Mesendoderm (in vitro differentiated cells): ENCODE data around the gene SEL1L.
"Not testable (repeated sequence)": the region's sequence is repeated elsewhere in the genome, so short reads cannot be mapped to it uniquely, and the experiment has no call there.

ENCODE experiments used
- DNase-seq: peaks from one replicate; pipeline ENCODE4 v3.0.0; 2013
- H2AK5ac ChIP-seq: 2 replicates; pipeline ENCODE4 v1.6.1; 2013; ENCODE audit warnings: low read length, inconsistent platforms
- H2BK120ac ChIP-seq: 2 replicates; pipeline ENCODE4 v1.6.1; 2013; ENCODE audit warnings: low read depth, mild to moderate bottlenecking, low read length, moderate library complexity, mixed read lengths
- H2BK15ac ChIP-seq: replicated peaks from 2 replicates; pipeline ENCODE4 v1.6.1; 2013; ENCODE audit warnings: low read depth, mild to moderate bottlenecking, moderate library complexity
- H2BK5ac ChIP-seq: 2 replicates; pipeline ENCODE4 v1.6.1; 2013; ENCODE audit warnings: low read length, inconsistent platforms
- H3K18ac ChIP-seq: 2 replicates; pipeline ENCODE4 v1.6.1; 2013; ENCODE audit warnings: mild to moderate bottlenecking, low read length, mixed read lengths
- H3K23ac ChIP-seq: one replicate; pipeline ENCODE4 v1.6.1; 2013; ENCODE audit warnings: low read length
- H3K27ac ChIP-seq: 2 replicates; pipeline ENCODE4 v1.5.1; 2013; ENCODE audit warnings: low read depth, mild to moderate bottlenecking, inconsistent platforms, low read length, moderate library complexity
- H3K27me3 ChIP-seq: 2 replicates; pipeline ENCODE4 v1.6.1; 2013; ENCODE audit warnings: low read length, control low read depth, mild to moderate bottlenecking, inconsistent platforms; ENCODE audit not compliant: insufficient read depth, poor library complexity
- H3K36me3 ChIP-seq: 2 replicates; pipeline ENCODE4 v1.6.1; 2013; ENCODE audit warnings: low read length, inconsistent platforms; ENCODE audit not compliant: control insufficient read depth, insufficient read depth
- H3K4ac ChIP-seq: one replicate; pipeline ENCODE4 v1.6.1; 2013; ENCODE audit warnings: low read depth, mild to moderate bottlenecking, low read length, moderate library complexity
- H3K4me1 ChIP-seq: 2 replicates; pipeline ENCODE4 v1.6.1; 2013; ENCODE audit warnings: low read depth, low read length, inconsistent platforms; ENCODE audit not compliant: control insufficient read depth
- H3K4me2 ChIP-seq: 2 replicates; pipeline ENCODE4 v1.6.1; 2013; ENCODE audit warnings: low read length
- H3K4me3 ChIP-seq: 2 replicates; pipeline ENCODE4 v1.5.1; 2013; ENCODE audit warnings: mild to moderate bottlenecking, low read length
- H3K56ac ChIP-seq: one replicate; pipeline ENCODE4 v1.6.1; 2013; ENCODE audit warnings: low read length
- H3K79me1 ChIP-seq: 2 replicates; pipeline ENCODE4 v1.6.1; 2013; ENCODE audit warnings: low read length, inconsistent platforms
- H3K79me2 ChIP-seq: 2 replicates; pipeline ENCODE4 v1.6.1; 2013; ENCODE audit warnings: mild to moderate bottlenecking, low read length; ENCODE audit not compliant: control insufficient read depth, insufficient read depth
- H3K9ac ChIP-seq: 2 replicates; pipeline ENCODE4 v1.6.1; 2013; ENCODE audit warnings: low read length, inconsistent platforms
- H4K5ac ChIP-seq: one replicate; pipeline ENCODE4 v1.6.1; 2013; ENCODE audit warnings: low read length
- H4K8ac ChIP-seq: one replicate; pipeline ENCODE4 v1.6.1; 2013; ENCODE audit warnings: low read depth, mild to moderate bottlenecking, control low read depth, low read length, moderate library complexity
- WGBS: extraction: QIAGEN DNeasy Blood & Tissue Kit; methylation state at CpG from one replicate; pipeline ENCODE4 v1.1.7; 2013; ENCODE audit warnings: low lambda C conversion rate, missing lambda C conversion rate; ENCODE audit not compliant: insufficient coverage; ENCODE audit errors: extremely low coverage; 5-methylcytosine and 5-hydroxymethylcytosine counted together

Gene SEL1L

DNA sequence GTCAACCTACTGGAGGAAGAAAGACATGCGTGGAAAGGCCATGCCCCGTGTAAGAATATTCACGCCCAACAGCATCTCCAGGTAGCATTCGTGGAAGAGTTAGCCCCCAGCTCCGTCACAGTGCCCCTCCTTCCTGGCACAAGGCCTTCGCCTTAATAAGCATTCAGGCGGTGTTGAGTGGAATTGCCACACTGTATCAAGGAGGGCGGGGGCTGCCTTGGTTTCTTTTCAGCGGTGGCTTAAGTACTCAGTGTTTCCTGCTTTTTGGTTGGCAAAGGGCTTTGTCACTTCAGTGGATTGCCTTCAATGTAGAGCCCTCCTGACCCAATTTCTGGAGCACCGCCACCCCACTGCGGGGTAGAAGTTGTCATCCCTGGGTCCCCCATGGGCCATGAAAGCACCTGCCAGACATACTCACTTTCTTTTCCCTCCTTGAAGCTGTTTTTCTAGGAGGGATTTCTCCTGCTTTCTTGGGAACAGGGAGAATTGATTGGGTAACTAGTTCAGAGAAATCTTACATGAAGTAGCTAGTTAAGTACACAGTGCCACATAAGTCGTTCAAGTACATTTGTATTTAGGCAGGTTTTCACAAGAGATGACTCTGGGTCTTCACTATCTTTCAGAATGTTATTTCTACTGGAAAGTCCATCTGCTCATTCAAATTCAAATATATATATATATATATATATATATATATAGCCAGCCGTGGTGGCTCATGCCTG is 68.0 kb downstream of the SEL1L start:
- Histone ChIP-seq H3K4me3 (no peak overlapping the region), H3K9ac (no peak overlapping the region), H3K4ac (no peak overlapping the region), H3K79me2 (no peaks in the 10 kb centered on the region), H3K27me3 (no peaks in the 10 kb centered on the region), H3K18ac (no peak overlapping the region), H3K4me2 (no peak overlapping the region), H2BK15ac (no peak overlapping the region), H3K23ac (no peak overlapping the region), H3K79me1 (no peaks in the 10 kb centered on the region), H3K56ac (no peak overlapping the region), H4K8ac (no peak overlapping the region), H3K4me1 (no peaks in the 10 kb centered on the region), H4K5ac (no peak overlapping the region), H2AK5ac (peak overlapping the region; percentile 45), H3K36me3 (no peaks in the 10 kb centered on the region), H3K27ac (no peak overlapping the region), H2BK5ac (no peak overlapping the region), H2BK120ac (no peak overlapping the region)
- no CpG with 5 or more reads among the region's 13 CpGs for WGBS
- no peak for DNase-seq

DNA sequence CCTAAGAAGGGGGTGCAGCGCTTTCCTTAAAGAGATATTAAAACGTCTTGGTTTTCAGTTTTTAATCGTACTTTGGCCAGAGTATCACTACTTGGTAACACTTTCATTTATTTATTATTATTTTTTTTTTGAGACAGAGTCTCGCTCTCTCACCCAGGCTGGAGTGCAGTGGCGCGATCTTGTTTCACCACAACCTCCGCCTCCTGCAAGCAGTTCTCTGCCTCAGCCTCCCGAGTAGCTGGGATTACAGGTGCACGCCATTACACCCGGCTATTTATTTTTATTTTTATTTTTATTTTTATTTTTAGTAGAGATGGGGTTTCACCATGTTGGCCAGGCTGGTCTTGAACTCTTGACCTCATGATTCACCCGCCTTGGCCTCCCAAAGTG is 68.7 kb downstream of the SEL1L start:
- not testable (repeated sequence) for H3K4me2 ChIP-seq, H3K4me3 ChIP-seq, H2BK5ac ChIP-seq, H2BK120ac ChIP-seq, H3K4ac ChIP-seq, H3K4me1 ChIP-seq, DNase-seq, H3K27ac ChIP-seq, H3K79me1 ChIP-seq, H3K23ac ChIP-seq, H3K18ac ChIP-seq, H3K36me3 ChIP-seq, H2AK5ac ChIP-seq, H4K8ac ChIP-seq, H3K9ac ChIP-seq, H3K27me3 ChIP-seq, H3K79me2 ChIP-seq
- no CpG with 5 or more reads among the region's 11 CpGs for WGBS
- Histone ChIP-seq H3K56ac (peak overlapping the region; percentile 94), H4K5ac (peak overlapping the region; percentile 68), H2BK15ac (peak overlapping the region; percentile 97)

DNA sequence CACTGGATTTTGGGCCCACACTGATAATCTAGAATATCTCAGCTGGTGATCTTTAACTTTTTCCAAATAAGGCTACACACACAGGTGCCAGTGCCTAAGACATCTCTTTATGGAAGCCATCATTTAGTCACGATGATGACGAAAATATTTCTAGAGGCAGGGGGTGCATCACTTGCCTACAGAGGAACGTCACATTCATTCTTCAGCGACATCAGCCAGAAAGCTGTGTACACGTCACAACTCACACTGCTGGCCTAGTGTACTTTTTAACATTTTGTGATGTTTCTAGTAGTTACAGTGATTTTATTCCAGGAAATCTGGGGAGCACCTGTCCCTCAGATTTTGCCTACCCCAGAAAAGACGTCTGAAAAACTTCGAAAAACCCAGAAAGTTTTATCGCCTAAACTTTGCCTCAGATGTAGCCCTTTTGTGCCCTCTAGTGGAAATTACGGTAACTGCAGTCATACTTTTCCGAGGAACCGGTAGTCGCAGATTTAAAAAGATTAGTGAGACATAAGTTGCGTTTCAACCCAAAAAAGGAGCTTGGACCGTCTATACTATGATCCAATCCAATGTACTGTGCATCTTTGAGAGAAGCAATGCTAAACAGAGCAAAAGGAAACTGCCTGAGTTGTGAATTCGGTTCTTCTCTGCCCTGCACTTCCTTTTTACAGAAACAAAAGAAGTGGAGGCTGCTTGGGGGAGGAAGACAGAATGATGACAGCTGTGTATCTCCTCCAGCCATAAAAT is 69.2 kb downstream of the SEL1L start:
- H3K23ac ChIP-seq = no peak overlapping the region
- DNase-seq = peak; percentile 69

DNA sequence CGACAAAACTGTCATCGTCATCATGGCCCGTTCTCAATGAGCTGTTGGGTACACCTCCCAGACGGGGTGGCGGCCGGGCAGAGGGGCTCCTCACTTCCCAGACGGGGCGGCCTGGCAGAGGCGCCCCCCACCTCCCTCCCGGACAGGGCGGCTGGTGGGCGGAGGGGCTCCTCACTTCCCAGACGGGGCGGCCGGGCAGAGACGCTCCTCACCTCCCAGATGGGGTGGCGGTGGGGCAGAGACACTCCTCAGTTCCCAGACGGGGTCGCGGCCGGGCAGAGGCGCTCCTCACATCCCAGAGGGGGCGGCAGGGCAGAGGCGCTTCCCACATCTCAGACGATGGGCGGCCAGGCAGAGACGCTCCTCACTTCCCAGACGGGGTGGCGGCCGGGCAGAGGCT is 71.3 kb downstream of the SEL1L start:
- H3K27me3 ChIP-seq, H3K79me1 ChIP-seq, H3K4ac ChIP-seq, H3K4me2 ChIP-seq, H3K9ac ChIP-seq, H3K36me3 ChIP-seq, H4K8ac ChIP-seq, H2BK15ac ChIP-seq, H3K23ac ChIP-seq, H3K18ac ChIP-seq, H4K5ac ChIP-seq, H2BK5ac ChIP-seq, DNase-seq, H3K4me1 ChIP-seq, H3K56ac ChIP-seq, H3K4me3 ChIP-seq, H2BK120ac ChIP-seq, H2AK5ac ChIP-seq, H3K27ac ChIP-seq, H3K79me2 ChIP-seq: not testable (repeated sequence)
- no CpG with 5 or more reads among the region's 30 CpGs for WGBS

More for the DNA sequence above, 69.2 kb downstream of the SEL1L start:
- Histone ChIP-seq H4K5ac (peak overlapping the region; percentile 68), H2BK5ac (no peak overlapping the region), H3K4me2 (peak overlapping the region; percentile 66), H3K27ac (no peak overlapping the region), H4K8ac (no peak overlapping the region), H2BK120ac (no peak overlapping the region), H3K4me3 (no peak overlapping the region), H3K4me1 (no peaks in the 10 kb centered on the region), H3K9ac (peak overlapping the region; percentile 75), H3K4ac (no peak overlapping the region), H3K79me2 (no peaks in the 10 kb centered on the region), H2BK15ac (peak overlapping the region; percentile 97), H3K27me3 (no peaks in the 10 kb centered on the region), H3K79me1 (no peaks in the 10 kb centered on the region), H3K36me3 (no peaks in the 10 kb centered on the region), H2AK5ac (no peak overlapping the region), H3K56ac (peak overlapping the region; percentile 94), H3K18ac (peak overlapping the region; percentile 82)
- WGBS = no CpG with 5 or more reads among the region's 15 CpGs

DNA sequence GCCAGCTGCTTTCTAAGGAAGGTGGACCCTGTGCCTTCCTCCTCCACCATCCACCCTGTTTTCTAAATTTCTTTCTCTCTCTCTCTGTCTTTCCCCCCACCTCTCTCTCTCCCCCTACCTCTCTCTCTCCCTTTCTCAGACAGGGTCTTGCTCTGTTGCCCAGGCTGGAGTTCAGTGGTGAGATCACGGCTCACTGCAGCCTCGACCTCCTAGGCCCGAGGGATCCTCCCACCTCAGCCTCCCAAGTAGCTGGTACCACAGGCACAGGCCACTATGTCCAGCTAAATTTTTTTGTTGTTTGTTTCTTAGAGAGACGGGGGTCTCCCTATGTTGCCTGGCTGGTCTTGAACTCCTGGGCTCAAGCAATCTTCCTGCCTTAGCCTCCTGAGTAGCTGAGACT is 73.7 kb downstream of the SEL1L start:
- no peaks in the 10 kb centered on the region for H3K79me2 ChIP-seq
- H3K23ac ChIP-seq = no peak overlapping the region
- H4K8ac ChIP-seq = no peak overlapping the region
- H2BK5ac ChIP-seq = no peak overlapping the region
- H2BK15ac ChIP-seq = no peak overlapping the region
- H3K79me1 ChIP-seq = no peaks in the 10 kb centered on the region
- H3K4me1 ChIP-seq = no peaks in the 10 kb centered on the region
- no peak overlapping the region for H3K4me2 ChIP-seq
- H3K56ac ChIP-seq = no peak overlapping the region
- no peak for DNase-seq
- no peak overlapping the region for H3K18ac ChIP-seq
- no peak overlapping the region for H3K9ac ChIP-seq
- H3K4me3 ChIP-seq = no peak overlapping the region
- H2BK120ac ChIP-seq = no peak overlapping the region
- H3K27me3 ChIP-seq = no peaks in the 10 kb centered on the region
- no peaks in the 10 kb centered on the region for H3K36me3 ChIP-seq
- no CpG with 5 or more reads among the region's 4 CpGs for WGBS
- no peak overlapping the region for H4K5ac ChIP-seq
- no peak overlapping the region for H3K4ac ChIP-seq
- H2AK5ac ChIP-seq = no peak overlapping the region
- no peak overlapping the region for H3K27ac ChIP-seq
